Measurements from ENCODE around the gene FAM81A.

GRCh38 chr15:59444081-59444835 lies 6.3 kb downstream of the FAM81A start:
- TF ChIP-seq CTCF (optimal IDR thresholded peaks at IDR 0.05 in 1 of 3, IDR thresholded peaks at IDR 0.05 in 1 of 3, conservative IDR thresholded peaks at IDR 0.05 in 1 of 3; ENCODE audit: extremely low read depth in 1 of 3, insufficient read depth in 2 of 3, low read length in 3 of 3) (no peak), EZH2 (IDR thresholded peaks at IDR 0.05; ENCODE audit: low read length) (no peak)
